ENCODE measurements around the gene SPATA6L.
"Not testable (repeated sequence)": the region's sequence is repeated elsewhere in the genome, so short reads cannot be mapped to it uniquely, and the experiment has no call there.

Gene SPATA6L

GRCh38 chr9:4674783-4675182 lies 8.5 kb upstream of the SPATA6L start:
- DNase-seq = no peak

GRCh38 chr9:4671737-4672136 lies 5.5 kb upstream of the SPATA6L start:
- no peak for DNase-seq

GRCh38 chr9:4670591-4670990 lies 4.3 kb upstream of the SPATA6L start:
- no peak for DNase-seq

GRCh38 chr9:4669890-4670289 lies 3.6 kb upstream of the SPATA6L start:
- DNase-seq = no peak

DNA sequence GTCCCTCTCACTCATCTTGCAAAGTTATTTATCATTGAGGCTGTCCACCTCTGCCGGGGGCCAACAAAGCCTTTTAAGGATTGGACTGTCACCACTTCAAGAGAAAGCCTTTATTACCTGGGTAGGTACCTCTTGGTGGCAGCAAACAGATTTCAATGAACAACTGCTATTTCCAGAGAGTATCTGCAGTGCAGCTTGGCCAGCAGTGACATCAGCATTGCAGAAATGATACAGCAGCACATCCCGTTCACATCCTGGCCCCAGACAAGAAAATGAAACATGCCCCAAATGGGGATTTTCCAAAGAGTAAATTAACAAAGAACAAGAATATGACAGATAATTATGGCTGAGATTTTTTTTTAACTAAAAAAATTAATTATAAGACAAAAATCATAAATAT lies 2.3 kb upstream of the SPATA6L start:
- DNase-seq = no peak

DNA sequence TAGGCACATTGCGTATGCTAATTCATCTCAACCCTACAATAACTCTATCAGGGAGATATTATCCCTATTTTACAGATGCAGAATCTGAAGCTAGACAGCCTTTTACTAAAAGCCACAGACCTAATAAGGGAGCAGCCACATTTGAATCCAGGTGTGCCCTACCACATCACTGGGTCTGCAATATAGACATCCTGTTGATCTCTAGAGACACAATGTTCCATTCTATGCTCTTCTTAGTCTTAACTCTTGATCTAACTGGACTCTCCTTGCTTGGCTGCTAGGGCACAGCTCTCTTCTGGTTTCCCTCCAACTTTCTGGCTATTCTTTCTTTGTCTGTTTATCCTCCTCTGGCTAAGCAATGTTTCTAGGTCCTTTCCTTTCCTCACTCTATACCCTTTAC lies 1.4 kb upstream of the SPATA6L start:
- DNase-seq = no peak

GRCh38 chr9:4665357-4665756 lies 923 bp downstream of the SPATA6L start:
- no peak for DNase-seq

GRCh38 chr9:4663956-4664355 lies 2.3 kb downstream of the SPATA6L start:
- no peak for DNase-seq

DNA sequence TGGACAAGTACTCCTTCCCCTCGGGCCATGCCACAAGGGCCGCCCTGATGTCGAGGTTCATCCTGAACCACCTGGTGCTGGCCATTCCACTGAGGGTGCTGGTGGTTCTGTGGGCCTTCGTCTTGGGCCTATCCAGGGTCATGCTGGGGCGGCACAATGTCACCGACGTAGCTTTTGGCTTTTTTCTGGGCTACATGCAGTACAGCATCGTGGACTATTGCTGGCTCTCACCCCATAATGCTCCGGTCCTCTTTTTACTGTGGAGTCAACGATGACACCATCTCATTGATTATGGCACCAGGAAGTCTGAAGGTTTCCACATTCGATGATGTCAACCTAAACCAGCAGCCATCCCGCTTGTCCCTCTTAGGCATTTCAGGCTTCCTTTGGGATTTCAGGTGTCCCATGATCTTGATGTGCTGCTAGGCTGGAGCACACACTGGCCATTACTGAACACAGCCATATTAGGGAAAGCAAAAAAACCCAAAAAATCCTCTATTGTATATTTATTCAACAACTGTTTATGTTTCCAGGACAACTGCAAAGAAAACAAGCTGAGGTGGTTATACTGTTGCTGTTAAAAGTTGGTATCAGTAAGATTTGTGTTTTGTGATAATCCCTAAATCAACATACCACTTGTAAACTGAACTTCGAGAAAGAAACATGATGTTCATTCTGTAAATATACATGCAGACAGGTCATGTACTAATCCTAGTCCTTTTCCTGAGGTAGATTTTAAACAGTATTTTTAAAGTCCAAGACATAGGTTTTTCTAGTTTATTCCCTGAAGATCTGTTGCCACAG lies 3.1 kb downstream of the SPATA6L start:
- no peak for DNase-seq

- peak; percentile 73 for DNase-seq
These were observed 3.9 kb downstream of the SPATA6L start, which contains the start of gene PLPP6 for GRCh38 chr9:4662108-4662988. Gene PLPP6 (plus strand): TSS chr9:4662294. CDS start chr9:4662376, 82 bp downstream.

DNA sequence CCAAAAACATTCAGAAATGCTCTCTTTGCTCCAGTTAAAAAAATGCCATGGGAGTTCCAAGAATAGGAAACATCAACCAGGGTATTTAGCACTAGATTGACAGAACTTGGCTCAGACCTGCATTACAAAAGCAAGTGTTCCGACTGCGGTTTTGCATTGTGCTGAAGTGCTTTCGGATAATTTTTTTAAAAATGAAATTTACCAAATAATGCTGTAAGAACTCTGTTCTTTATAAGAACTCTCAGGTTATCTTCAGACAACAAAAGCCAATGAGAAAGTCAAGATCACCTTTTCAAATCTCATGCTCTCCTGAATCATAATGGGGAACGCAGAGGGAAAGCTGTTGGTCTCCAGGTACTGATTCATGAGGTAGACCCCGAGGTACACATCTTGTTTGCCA lies 4.7 kb downstream of the SPATA6L start:
- DNase-seq = no peak

DNA sequence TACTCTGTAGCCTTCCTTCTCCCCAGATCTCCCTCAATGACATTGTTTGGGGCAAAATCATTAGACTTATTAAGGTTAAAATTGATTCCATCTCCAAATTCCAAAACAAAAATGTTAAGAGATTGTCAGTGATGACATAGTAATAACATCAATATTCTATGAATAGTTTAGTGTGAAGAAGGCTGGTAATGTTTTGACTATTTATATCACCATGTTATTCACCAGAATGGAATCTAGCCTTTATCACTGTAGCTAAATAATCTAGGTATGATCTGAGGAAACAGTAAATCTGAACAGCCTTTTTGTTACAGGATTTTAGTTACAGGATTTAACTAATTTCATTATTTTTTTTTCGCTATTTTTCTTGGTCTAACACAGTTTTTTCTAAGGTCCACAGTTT lies 5.1 kb downstream of the SPATA6L start:
- no peak for DNase-seq

GRCh38 chr9:4660665-4661064 lies 5.6 kb downstream of the SPATA6L start:
- not testable (repeated sequence) for DNase-seq

- no peak for DNase-seq
These were observed 8.7 kb downstream of the SPATA6L start for GRCh38 chr9:4657426-4658159.

- DNase-seq = no peak
These were observed 9.7 kb downstream of the SPATA6L start for GRCh38 chr9:4656621-4657020.

DNA sequence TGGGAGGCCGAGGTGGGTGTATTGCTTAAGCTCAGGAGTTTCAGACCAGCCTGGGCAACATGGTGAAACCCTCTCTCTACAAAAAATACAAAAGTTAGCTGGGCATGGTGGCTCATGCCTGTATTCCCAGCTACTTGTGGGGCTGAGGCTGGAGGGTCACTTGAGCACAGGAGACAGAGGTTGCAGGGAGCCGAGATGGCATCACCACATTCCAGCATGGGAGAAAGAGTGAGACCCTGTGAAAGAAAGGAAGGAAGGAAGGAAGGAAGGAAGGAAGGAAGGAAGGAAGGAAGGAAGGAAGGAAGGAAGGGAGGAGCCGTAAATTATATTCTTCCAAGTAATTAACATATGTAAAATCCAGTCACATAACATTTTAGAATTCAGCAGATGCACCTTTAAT lies 10.1 kb downstream of the SPATA6L start:
- DNase-seq = not testable (repeated sequence)

- no peak for DNase-seq
These were observed 11.7 kb downstream of the SPATA6L start for GRCh38 chr9:4654538-4654937.

DNA sequence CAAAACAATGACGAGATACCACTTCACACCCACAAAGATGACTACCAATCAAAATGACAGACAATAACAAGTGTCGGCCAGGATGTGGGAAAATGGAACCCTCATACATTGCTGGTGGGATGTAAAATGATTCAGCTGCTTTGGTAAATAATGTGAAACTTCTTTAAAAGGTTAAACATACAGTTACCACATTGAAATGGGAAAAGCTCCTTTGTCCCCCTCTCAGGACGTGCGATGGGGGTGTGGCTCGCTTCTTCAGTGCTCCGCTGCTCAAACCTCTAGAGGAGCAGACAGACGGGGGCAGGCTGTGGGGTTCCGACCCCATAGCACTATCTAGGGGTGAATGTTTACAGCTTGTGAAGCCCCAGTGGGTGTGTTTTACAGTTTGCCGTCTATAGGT lies 12.2 kb downstream of the SPATA6L start:
- DNase-seq = no peak

GRCh38 chr9:4642351-4642750 lies 23.9 kb downstream of the SPATA6L start:
- no peak for DNase-seq

DNA sequence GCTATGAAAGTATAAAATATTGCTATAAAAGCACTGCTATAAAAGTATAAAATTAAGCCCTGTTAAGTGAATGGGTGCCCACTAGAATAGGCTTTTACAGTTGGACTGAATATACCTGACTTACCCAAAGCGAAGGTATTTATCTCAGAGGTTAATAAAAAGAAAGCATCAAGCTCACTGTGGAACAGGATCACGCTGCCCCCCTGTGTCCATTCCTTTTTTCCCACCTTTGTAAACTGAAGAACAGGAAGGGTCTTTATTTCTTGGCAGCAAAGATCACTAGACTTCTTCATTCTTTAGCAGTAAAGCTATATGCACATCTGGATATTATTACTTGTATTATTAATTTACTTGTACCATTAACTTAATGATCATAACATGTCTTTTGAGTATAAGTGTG lies 26.3 kb downstream of the SPATA6L start:
- DNase-seq = no peak

DNA sequence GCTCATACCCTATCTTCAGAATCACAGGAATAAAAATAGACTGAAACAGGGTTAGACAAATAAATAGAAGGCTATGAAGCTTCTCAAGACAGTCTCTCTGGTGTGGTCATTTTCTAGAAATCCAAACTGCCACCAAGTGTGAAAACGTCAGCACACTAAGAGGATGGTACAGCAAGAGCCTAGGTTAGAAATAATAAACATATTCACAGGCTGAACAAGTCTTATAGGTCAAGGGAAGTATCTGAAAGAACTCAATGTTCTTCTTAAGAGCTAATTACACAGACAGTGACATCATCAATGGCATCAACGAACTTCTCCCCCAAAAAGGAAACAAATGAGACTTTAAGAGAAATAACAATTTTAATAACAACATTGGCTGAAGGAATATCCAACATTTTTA lies 26.9 kb downstream of the SPATA6L start:
- DNase-seq = no peak

DNA sequence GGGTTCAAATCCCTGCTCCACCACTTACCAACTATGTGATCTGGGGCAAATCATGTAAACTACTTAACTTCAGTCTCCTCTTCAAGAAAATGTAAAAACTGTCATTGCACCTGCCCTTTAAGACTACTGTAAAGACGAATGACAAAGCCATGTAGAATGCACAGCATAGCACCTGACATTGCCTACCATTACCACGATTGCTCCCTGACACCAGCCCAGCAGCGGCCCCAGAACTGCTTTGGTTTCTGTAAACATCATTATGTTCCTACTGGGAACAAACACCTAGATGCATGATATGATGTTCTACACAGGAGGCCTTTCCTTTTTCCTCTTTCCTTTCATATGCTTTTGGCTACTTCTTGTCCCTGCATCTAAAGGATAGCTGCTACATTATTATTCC lies 27.3 kb downstream of the SPATA6L start:
- DNase-seq = no peak

GRCh38 chr9:4630836-4631235 lies 35.4 kb downstream of the SPATA6L start:
- no peak for DNase-seq

Measured in activated CD4-positive, CD25-positive, alpha-beta regulatory T cell treated with anti-CD3 and anti-CD28 coated beads, Interleukin-2, amount 50 U/mL, for 72 hours (primary cell).